Right atrium auricular region (tissue), 2 donors: Measurements from ENCODE around the gene MAMSTR. TPM values are rescaled to one million over a fixed set of nuclear protein-coding genes. Genes with fewer than 3 reads are reported as not detected.
"Not testable (repeated sequence)": the region's sequence is repeated elsewhere in the genome, so short reads cannot be mapped to it uniquely, and the experiment has no call there.

ENCODE experiments used
- DNase-seq: peaks from one replicate; pipeline ENCODE4 v3.0.0-alpha.2; 2019; ENCODE audit warnings: low spot score
- H3K27ac ChIP-seq, 2 donors: fragments of 200-600 bp; sonication (generic); 1 replicate in 1 of 2; 2 replicates in 1 of 2; pipeline ENCODE4 v1.5.1; 2016 to 2019
- H3K27me3 ChIP-seq, 2 donors: fragments of 200-600 bp; sonication (generic); one replicate each; pipeline versions ENCODE4 v1.5.1 to v1.6.0; 2017 to 2019
- H3K36me3 ChIP-seq: fragments of 200-600 bp; sonication (generic); one replicate; pipeline ENCODE4 v1.5.1; 2016
- H3K4me1 ChIP-seq, 2 donors: fragments of 200-600 bp; sonication (generic); one replicate each; pipeline versions ENCODE4 v1.5.1 to v1.6.0; 2017 to 2019
- H3K4me3 ChIP-seq, 2 donors: fragments of 200-600 bp; sonication (generic); 1 replicate in 1 of 2; 2 replicates in 1 of 2; pipeline ENCODE4 v1.5.1; 2017 to 2019; ENCODE audit warnings: mild to moderate bottlenecking in 1 of 2, moderate library complexity in 1 of 2
- H3K9me3 ChIP-seq, 2 donors: fragments of 200-600 bp; sonication (generic); one replicate each; pipeline ENCODE4 v1.5.1; 2019
- total RNA-seq, 2 donors: library from RNA; depleted of rRNA; stranded (reverse); fragments of >200 nt; gene quantifications; one replicate each; pipeline ENCODE4 v1.1.0, GENCODE V29; 2016
- TF ChIP-seq, protein P1 (sequence below), 2 donors: fragments of 200-600 bp; sonication (generic); IDR thresholded peaks; one replicate each; pipeline ENCODE4 v1.5.1; 2019; ENCODE audit warnings: antibody characterized with exemption in 2 of 2

MAMSTR gene
- total RNA-seq, 2 donors from 2014 or later, result 0.70 to 2.4 TPM

DNA sequence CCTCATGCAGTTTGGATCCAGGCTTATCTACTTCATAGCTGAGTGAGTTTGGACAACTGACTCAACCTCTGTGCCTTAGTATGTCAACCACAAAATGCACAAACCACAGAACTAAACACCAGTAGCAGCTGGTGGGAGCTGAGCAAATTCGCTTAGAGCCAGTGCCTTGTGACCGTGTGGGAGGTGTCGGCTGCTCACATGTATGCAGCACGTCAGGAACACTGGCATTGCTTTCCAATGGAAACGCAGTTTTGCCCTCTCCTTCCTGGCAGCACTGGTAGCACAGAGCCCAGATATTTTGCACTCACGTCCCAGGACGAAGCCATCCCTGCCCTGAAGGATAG is 38.4 kb downstream of the MAMSTR start:
- Histone ChIP-seq H3K27ac (no peak overlapping the region), H3K36me3 (no peaks in the 10 kb centered on the region), H3K27me3 (no peaks in the 10 kb centered on the region), H3K4me1 (no peaks in the 10 kb centered on the region), H3K4me3 (no peak overlapping the region), H3K9me3 (no peaks in the 10 kb centered on the region)
- DNase-seq, result no peak
- TF ChIP-seq, protein P1, sequence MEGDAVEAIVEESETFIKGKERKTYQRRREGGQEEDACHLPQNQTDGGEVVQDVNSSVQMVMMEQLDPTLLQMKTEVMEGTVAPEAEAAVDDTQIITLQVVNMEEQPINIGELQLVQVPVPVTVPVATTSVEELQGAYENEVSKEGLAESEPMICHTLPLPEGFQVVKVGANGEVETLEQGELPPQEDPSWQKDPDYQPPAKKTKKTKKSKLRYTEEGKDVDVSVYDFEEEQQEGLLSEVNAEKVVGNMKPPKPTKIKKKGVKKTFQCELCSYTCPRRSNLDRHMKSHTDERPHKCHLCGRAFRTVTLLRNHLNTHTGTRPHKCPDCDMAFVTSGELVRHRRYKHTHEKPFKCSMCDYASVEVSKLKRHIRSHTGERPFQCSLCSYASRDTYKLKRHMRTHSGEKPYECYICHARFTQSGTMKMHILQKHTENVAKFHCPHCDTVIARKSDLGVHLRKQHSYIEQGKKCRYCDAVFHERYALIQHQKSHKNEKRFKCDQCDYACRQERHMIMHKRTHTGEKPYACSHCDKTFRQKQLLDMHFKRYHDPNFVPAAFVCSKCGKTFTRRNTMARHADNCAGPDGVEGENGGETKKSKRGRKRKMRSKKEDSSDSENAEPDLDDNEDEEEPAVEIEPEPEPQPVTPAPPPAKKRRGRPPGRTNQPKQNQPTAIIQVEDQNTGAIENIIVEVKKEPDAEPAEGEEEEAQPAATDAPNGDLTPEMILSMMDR (IDR thresholded peaks at IDR 0.05), result no peak

DNA sequence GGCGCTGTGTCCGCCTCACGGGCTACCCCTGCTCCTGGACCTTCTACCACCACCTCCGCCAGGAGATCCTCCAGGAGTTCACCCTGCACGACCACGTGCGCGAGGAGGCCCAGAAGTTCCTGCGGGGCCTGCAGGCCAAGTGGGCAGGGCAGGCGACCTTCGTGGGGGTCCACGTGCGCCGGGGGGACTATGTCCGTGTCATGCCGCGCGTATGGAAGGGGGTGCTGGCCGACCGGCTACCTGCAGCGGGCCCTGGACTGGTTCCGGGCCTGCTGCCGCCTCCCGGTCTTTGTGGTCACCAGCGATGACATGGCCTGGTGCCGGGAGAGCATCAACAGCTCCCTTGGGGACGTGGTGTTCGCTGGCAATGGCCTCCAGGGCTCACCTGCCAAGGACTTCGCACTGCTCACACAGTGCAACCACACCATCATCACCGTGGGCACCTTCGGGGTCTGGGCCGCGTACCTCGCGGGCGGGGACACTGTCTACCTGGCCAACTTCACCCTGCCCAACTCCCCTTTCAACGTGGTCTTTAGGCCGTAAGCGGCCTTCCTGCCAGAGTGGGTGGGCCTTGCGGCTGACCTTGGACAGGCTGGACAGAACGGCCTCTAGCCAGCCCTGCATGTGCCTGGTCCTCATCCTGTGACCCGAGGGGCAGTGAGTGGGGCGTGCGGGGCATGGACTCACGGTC is 38.9 kb downstream of the MAMSTR start:
- Histone ChIP-seq H3K27ac (no peak overlapping the region), H3K27me3 (no peaks in the 10 kb centered on the region), H3K9me3 (no peaks in the 10 kb centered on the region), H3K4me3 (no peak overlapping the region), H3K4me1 (peaks cover 0 to under 1% of the 10 kb centered on the region in 2 donors), H3K36me3 (no peaks in the 10 kb centered on the region)
- no peak for DNase-seq
- TF ChIP-seq, protein P1 (IDR thresholded peaks at IDR 0.05), result no peak

DNA sequence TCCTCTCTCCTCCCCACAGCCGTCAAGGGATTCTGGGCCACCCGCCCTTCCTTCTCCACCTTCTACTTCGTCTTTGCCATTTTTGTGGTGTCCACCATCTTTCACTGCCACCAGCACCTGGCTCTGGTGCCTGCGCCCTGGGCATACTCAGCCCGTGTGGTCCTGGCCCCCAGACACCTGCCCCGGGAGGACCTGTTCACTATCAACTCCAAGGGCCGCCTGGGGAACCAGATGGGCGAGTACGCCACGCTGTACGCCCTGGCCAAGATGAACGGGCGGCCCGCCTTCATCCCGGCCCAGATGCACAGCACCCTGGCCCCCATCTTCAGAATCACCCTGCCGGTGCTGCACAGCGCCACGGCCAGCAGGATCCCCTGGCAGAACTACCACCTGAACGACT is 39.5 kb downstream of the MAMSTR start:
- not testable (repeated sequence) for DNase-seq, H3K27ac ChIP-seq, H3K4me1 ChIP-seq, H3K4me3 ChIP-seq, H3K27me3 ChIP-seq, H3K9me3 ChIP-seq, H3K36me3 ChIP-seq

DNA sequence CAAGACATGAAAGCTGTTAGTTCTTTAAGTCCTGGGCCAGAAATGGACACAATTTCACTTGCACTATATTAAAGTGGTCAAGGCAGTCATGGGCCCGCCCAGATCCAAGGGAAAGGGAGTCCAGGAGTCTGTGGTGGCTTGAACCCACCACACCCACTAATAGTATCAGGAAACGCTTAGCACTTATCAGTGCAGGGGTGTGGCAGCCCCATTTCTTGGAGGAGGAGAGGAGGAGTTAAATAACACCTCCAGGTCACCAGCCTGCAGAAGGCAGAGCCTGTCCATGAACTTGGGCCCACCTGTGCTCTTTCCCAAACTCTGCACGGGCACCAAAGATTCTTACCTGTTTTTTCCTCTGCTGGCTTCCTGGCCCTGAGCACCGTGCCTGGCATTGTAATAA is 41.3 kb downstream of the MAMSTR start:
- no peak overlapping the region for H3K27ac ChIP-seq
- H3K36me3 ChIP-seq, result no peaks in the 10 kb centered on the region
- TF ChIP-seq, protein P1 (IDR thresholded peaks at IDR 0.05), result no peak

DNA sequence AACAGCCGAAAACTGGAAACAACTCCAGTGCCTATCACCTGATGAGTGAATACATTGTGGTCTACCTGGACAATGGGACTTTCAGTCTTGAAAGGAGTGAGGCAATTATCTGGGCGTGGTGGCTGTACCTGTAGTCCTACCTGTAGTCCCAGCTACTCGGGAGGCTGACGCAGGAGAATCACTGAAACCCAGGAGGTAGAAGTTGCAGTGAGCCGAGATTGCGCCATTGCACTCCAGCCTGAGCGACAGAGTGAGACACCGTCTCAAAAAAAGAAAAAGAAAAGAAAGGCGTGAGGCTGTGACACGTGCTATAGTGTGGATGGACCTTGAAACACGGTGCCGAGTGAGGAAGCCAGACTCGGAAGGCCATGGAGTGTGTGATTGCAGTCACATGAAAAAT is 42.6 kb downstream of the MAMSTR start:
- no peak for DNase-seq
- H3K36me3 ChIP-seq, result no peaks in the 10 kb centered on the region
- TF ChIP-seq, protein P1 (IDR thresholded peaks at IDR 0.05), result no peak
- H3K27me3 ChIP-seq, result no peaks in the 10 kb centered on the region
- H3K27ac ChIP-seq, result no peak overlapping the region
- H3K4me3 ChIP-seq, result no peak overlapping the region
- no peaks in the 10 kb centered on the region for H3K9me3 ChIP-seq
- H3K4me1 ChIP-seq, result peaks cover 0 to 6% of the 10 kb centered on the region in 2 donors

More for the DNA sequence above, 41.3 kb downstream of the MAMSTR start:
- H3K4me1 ChIP-seq, result peaks cover 0 to 6% of the 10 kb centered on the region in 2 donors
- DNase-seq, result no peak
- no peaks in the 10 kb centered on the region for H3K27me3 ChIP-seq
- no peak overlapping the region for H3K4me3 ChIP-seq
- no peaks in the 10 kb centered on the region for H3K9me3 ChIP-seq

DNA sequence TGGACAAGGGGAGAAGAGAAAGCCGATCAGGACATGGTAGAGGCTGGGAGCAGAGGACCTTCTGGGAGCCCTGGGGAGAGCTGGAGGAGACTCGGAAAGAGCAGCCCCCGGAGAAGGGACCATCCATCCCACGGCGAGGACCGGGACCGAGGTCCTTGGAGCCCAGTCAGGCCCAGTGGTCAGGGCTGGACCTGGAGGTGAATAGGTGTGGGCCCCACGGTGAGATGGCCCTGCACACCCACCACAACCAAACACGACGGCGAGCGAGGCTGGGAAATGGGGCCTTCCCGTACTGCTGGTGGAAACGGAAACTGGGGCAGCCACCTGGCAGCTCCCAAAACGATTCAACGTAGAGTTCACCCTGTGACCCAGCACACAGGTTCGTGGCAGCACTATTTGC is 43.0 kb downstream of the MAMSTR start:
- TF ChIP-seq, protein P1 (IDR thresholded peaks at IDR 0.05), result no peak
- H3K4me1 ChIP-seq, result peaks cover 0 to 6% of the 10 kb centered on the region in 2 donors
- no peaks in the 10 kb centered on the region for H3K27me3 ChIP-seq
- no peak overlapping the region for H3K27ac ChIP-seq
- no peaks in the 10 kb centered on the region for H3K36me3 ChIP-seq
- H3K4me3 ChIP-seq, result no peak overlapping the region
- DNase-seq, result no peak
- no peaks in the 10 kb centered on the region for H3K9me3 ChIP-seq
